IPS-18c (cell line): ENCODE measurements around the gene CAMTA1.

Experiments
- H3K4me3 ChIP-seq: 2 replicates; pipeline ENCODE4 v1.7.0; 2013; ENCODE audit warnings: low read depth, mild to moderate bottlenecking, low read length, moderate library complexity; ENCODE audit not compliant: insufficient read depth
- H3K9me3 ChIP-seq: one replicate; pipeline ENCODE4 v1.6.1; 2013; ENCODE audit warnings: mild to moderate bottlenecking, low read length, moderate library complexity; ENCODE audit not compliant: control insufficient read depth, insufficient read depth

Gene CAMTA1

DNA sequence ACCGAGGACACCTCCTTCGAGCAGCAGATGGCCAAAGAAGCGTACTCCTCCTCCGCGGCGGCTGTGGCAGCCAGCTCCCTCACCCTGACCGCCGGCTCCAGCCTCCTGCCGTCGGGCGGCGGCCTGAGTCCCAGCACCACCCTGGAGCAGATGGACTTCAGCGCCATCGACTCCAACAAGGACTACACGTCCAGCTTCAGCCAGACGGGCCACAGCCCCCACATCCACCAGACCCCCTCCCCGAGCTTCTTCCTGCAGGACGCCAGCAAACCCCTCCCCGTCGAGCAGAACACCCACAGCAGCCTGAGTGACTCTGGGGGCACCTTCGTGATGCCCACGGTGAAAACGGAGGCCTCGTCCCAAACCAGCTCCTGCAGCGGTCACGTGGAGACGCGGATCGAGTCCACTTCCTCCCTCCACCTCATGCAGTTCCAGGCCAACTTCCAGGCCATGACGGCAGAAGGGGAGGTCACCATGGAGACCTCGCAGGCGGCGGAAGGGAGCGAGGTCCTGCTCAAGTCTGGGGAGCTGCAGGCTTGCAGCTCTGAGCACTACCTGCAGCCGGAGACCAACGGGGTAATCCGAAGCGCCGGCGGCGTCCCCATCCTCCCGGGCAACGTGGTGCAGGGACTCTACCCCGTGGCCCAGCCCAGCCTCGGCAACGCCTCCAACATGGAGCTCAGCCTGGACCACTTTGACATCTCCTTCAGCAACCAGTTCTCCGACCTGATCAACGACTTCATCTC, 879.1 kb downstream of the CAMTA1 start:
- Histone ChIP-seq H3K4me3 (no peak overlapping the region), H3K9me3 (no peaks in the 10 kb centered on the region)

DNA sequence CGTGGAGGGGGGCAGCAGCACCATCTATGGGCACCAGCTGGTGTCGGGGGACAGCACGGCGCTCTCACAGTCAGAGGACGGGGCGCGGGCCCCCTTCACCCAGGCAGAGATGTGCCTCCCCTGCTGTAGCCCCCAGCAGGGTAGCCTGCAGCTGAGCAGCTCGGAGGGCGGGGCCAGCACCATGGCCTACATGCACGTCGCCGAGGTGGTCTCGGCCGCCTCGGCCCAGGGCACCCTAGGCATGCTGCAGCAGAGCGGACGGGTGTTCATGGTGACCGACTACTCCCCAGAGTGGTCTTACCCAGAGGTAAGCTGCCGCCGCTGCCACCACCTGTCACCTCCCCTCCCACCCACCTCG, 879.6 kb downstream of the CAMTA1 start:
- H3K9me3 ChIP-seq = no peaks in the 10 kb centered on the region
- no peak overlapping the region for H3K4me3 ChIP-seq

DNA sequence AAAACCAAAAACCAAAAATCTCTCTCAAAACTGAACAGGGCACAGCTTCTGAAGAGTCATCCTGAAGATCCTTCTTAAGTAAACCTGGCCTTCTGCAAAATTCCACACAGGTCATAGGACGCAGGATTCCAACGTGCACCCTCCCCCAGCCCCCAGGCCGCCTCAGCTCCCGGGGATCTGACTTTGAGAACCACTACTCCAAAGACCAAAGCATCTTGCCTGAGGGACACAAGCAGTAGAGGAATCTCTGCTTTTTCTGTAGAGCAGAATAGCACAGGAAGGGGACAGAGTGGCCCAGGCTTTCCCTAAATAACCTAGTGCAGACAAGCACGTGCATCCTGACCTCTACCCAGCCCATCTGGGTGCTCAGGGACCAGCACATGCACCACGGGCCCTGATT, 881.0 kb downstream of the CAMTA1 start:
- no peaks in the 10 kb centered on the region for H3K9me3 ChIP-seq
- no peak overlapping the region for H3K4me3 ChIP-seq

DNA sequence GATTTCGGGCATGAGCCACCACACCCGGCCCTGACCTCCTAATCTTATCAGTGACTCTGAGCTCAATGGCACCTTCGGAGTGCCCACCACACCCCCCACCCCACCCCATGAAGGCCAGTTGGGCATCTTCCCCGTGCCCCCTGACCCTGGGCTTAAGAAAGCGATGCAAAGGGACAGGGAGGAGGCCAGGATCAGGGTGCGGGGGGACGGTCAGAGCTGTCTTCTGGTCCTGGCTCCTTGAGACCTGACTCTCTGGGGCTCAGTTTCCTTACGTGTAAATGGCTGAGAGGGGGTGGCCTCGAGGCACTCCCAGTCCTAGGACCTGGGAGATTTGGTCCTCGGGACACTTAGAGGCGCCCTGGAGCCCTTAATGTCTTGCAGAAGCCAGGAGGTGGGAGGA, 881.9 kb downstream of the CAMTA1 start:
- H3K4me3 ChIP-seq = no peak overlapping the region
- H3K9me3 ChIP-seq = no peaks in the 10 kb centered on the region

DNA sequence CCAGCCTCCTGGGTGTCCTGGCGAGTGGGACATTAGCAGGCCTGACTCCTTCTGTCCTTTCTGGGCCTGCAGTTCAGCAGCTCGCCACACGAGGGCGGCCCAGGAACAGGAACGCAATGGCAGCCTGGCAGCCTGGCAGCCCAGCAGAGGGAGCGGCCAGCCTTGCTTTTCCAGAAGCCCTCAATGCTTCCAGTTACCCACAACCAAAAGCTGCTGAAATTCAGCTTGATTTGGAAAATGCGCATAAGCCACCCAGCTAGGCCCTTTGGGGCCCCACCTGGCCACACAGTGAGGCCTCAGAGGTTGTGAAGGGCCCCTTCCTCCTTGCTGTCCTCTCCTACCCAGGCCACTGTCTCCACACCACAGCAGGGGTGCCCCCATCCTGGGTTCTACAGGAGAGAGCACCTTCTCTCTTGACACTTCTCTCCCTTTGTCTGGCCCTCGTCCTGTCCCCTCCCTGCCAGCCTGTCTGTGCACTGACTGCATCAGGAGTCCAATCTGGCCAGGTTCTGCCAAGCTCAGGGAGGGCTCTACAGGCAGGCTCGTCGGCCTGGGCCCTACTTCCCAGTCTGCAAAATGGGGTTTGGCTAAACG, 882.5 kb downstream of the CAMTA1 start:
- H3K4me3 ChIP-seq = no peak overlapping the region
- H3K9me3 ChIP-seq = no peaks in the 10 kb centered on the region

DNA sequence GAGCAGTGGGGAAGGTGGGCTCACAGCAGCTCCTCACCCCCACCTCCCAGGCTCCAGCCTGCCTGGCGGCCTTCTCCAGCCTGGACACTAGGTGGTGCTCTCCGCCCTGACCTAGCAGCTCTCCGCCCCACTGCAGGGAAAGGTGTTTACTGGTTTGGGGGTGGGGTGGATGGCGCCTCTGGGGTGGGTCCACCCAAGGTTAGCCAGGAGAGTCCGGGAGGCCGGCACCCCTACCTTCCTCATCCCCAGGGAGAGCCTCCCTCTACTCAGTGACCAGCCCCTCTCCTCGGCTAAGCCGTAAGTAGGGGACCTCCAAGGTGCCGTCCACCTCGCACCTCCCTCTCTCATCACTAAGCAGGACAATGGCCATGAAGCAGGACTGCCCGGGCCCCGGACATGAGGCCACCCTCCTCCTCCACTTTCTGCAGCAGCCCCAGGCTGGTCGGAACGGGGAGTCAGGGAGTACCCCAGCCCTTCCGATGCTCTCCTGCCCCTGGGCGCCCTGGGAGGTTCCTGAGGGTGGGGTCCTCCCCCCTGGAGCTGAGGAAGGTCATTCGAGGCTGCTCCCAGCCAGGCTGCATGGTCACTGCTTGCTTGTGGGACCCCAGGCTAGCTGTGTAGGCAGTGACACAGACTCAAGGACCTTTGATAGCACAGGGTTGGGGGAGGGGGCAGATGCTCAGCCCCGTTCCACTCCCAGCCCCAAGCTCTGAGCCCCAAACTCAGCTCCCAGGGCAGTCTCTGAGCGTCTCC, 884.5 kb downstream of the CAMTA1 start:
- H3K4me3 ChIP-seq = peak overlapping the region; percentile 15; the same call in 1 of the 2 replicates
- H3K9me3 ChIP-seq = no peaks in the 10 kb centered on the region

DNA sequence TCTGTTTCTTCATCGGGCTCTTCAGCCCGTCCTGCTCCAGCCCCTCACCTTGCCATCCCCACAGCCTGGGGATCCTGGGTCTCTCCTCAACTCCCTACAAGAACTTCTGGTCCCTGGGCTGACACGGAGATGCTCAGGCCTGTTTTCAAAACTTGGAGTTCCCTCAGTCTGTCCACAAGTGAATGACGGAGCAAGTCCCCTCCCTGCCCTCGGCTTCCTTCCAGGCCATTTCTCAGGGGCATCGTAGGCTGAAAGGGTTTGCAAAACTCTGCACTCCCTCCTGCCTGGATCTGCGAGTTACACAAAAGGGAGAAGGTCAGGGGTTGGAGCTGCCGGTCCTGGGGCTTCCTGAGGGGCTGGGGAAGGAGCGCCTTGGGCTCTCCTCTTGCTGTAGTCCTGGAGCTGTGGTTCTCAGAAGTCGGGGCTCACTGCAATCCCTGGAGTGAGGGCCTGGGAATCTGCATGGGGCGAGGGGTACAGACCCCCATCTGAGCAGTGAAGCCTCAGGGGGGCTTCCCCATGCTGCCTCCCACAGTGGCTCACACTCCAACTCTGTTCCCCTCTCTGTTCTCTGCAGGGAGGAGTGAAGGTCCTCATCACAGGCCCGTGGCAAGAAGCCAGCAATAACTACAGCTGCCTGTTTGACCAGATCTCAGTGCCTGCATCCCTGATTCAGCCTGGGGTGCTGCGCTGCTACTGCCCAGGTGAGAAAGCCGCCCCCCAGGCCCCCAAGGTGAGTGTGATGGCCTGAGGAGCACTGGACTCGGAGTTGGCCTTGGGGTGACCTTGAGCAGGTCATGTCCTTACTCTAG, 885.3 kb downstream of the CAMTA1 start:
- Histone ChIP-seq H3K9me3 (no peaks in the 10 kb centered on the region), H3K4me3 (no peak overlapping the region)

DNA sequence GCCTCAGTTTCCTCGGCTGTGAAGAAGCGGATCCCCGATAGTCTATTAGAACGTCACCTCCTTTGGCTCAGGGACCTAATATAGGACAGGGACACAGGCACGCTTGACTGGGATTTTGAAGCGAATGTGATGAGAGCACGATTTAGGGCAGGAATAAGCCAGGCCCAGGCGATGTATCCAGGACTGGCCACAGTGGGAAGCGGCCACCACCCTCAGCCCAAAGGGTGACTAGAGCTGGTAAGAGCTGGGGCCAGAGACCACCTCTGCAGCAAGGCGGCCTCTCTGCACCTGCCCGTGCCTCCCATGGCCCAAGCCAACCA, 885.9 kb downstream of the CAMTA1 start:
- Histone ChIP-seq H3K4me3 (no peak overlapping the region), H3K9me3 (no peaks in the 10 kb centered on the region)

DNA sequence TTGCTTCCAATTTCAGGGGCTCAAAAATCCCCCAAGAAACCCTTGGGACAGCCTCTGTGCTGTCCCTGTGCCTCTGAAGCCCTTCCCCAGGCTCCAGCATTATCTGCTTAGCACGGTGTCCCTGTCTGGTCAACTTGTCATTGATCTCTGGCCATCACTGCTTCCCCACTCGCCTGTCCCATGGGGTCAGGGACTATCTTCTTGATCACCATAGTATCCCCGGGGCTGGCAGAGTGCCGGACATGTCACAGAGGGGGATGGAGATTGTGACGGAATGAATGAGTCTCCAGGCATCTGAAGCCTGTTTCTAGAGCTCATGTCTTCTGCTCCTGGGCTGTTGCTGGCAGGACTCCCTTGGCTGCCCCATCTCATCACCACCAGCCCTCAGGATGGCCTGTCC, 886.4 kb downstream of the CAMTA1 start:
- Histone ChIP-seq H3K9me3 (no peaks in the 10 kb centered on the region), H3K4me3 (no peak overlapping the region)

DNA sequence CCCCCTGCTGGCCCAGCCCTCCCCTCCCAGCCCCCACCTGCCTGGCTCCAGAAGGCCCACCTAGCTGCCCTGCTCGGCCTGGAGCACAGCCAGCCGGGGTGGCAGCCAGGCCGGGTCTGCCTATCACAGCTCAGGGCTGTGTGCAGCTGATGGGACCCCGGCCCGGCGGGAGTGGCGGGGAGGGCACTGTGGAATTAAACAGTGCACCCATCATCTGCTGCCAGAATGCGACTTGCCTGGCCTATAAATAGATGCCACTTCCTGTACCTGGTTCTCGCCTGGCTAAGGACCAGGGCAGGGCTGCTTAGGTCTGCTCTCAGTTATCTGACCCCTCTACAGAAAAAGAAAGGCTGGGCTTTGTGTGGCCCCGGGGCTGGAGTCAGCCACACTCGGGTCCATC, 887.6 kb downstream of the CAMTA1 start:
- Histone ChIP-seq H3K9me3 (no peaks in the 10 kb centered on the region), H3K4me3 (no peak overlapping the region)

DNA sequence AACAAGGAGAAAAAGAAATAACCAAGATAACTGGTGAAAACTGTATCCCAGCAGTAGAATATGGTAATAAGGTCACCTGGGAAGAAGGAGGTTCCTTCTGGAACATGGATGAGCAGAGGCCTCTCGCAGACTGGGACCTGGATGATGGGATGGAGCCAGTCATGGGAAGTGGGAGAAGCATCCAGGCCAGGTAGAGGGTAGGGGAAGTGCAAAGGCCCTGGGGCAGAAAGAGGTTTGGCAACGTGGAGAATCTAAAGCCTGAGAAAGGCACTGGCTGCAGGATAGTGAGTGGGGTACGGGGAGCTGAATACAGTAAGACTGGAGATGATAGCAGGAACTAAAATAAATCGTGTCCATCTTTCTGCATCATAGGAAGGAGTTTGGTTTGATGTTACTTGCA, 889.7 kb downstream of the CAMTA1 start:
- no peak overlapping the region for H3K4me3 ChIP-seq
- H3K9me3 ChIP-seq = no peaks in the 10 kb centered on the region

DNA sequence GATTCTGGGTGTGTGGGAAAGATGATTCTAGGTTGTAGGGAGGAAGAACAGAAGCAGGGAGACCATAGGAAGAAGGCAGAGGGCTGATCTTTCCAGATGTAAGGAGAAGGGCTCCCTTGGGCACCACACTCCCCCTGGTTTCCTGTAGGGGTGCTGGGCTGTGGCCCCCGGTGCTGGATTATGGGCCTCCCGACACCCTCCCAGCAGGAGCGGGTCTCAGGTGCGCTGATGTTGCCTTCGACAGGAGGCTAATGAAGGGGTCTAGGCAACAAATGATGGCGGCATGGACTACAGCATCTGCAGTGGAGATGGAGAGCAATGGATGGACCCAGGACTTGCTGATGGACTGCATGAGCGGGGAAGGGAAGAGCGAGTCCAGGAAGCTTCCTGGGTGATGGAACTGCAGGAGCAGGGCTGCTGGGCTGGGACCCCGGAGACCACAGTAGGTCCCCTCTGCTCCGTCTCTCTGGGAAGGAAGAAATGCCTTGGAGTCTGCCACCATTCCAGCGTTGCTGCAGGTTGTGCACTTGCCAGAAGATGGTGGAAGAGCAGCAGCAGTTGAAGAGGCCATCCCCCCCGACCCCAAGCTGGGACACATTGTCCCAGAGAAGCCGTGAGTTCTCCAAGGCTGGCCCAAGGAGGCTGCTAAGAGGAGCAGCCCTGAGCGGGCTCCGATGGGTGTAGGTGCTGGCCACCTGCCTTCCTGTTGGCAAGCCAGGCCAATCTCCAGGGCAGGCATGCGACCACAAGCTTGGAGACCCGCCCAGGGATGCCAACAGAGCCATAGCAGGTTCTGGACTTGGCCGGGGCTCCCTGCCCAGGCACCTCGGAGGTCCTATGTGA, 890.4 kb downstream of the CAMTA1 start:
- no peaks in the 10 kb centered on the region for H3K9me3 ChIP-seq

DNA sequence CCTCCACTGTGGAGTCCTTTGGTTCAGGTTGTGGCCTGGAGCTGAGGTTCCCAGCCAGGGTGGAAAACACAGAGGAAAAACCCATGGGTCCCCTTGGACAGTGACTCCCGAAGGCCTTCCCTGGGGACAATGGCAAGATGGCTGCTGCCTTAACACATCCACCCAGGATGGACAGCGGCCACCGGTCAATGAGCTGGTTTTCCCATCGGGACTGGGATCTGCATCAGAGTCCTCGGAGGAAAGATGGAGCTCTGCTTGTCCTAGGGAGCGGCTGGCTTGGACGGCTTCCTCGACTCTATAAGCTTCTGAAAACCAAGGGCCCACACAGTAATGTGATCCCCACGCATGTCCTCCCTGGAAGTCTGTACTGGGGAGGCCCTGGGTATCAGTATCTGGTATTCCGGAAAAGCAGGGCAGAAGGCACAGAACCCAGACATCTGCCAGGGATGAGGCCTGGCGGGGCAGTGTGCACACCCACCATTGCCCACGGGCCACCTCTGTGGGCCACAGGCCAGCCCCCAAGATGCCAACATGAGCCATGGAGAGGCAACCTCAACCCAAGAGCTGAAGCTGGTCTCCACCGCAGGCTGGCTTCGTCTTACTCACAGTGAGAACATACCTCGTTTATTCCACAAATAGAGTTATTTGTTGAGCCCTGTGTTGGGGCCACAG, 891.2 kb downstream of the CAMTA1 start:
- H3K4me3 ChIP-seq = no peak overlapping the region
- no peaks in the 10 kb centered on the region for H3K9me3 ChIP-seq

More for the DNA sequence above, 890.4 kb downstream of the CAMTA1 start:
- no peak overlapping the region for H3K4me3 ChIP-seq

DNA sequence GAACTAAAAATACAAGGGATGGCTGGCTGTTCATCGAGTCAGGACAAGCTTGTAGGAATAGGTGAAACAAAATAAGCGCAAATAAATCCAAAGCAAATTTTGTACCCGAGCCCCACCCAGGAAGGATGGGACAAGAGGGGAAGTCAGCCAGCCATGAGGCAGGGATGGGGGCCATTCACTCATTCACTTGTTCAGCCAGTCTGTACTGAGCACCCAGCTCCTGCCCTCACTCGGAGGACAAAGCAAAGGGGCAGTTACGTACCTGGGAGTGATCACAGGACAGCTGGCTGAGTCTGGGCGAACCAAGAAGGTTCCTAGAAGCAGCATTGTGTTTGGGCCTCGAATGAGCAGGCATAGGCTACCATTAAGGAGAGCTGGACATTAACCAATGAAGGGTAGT, 891.9 kb downstream of the CAMTA1 start:
- H3K9me3 ChIP-seq = no peaks in the 10 kb centered on the region

DNA sequence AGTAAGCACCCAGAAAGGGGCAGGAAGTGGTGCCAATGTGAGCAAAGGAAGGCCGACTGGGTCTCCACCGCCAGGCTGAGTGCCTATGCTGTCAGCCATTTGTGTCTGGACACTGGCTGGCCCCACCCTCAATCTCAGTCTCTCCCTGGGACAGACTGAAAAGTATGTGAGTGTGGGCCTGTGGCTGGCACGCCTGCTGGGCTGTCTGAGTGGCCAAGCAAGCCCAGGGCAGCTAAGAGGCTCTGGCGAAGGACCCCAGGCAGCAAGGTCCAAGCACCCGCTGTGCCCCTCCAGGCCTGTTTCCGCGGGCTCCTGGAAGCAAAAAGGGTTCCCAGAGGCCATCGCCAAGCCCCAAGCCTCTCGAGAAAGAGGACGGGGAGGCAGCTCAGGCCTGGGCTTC, 892.6 kb downstream of the CAMTA1 start:
- H3K9me3 ChIP-seq = no peaks in the 10 kb centered on the region
- H3K4me3 ChIP-seq = no peak overlapping the region

More for the DNA sequence above, 891.9 kb downstream of the CAMTA1 start:
- no peak overlapping the region for H3K4me3 ChIP-seq

DNA sequence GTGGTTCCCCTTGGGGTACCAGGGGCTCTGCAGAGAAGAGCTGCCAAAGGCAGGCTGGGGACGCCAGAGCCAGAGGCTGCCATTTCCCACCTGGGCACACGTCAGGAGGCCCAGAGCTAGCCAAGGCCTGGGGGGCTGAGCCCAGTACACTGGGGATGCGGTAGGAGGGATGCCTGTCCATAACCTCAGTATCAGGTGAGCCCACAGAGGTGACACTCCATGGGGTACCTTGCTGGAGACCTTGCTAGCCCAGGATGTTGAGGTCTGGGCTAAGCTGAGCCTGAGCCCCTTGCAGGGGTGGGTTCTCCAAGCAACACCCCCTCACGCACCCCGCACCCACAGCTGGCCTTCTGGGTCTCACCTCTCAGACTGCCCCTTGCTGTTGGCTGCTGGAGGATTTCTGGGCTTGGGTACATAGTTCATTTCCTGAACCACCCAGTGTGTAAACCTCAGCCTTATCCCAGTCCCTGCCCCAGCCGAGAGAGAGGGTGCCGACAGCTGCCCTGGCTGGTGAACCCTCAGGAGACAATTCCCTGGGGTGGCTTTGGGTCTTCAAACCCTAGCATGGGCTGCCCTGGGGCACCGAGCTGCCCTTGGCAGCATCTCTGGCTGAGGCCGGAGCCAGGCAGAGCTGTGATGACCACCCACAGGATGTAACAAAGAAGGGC, 893.4 kb downstream of the CAMTA1 start:
- H3K9me3 ChIP-seq = no peaks in the 10 kb centered on the region
- H3K4me3 ChIP-seq = no peak overlapping the region
